ENCODE results near the gene SPRY1.

GRCh38 chr4:123366144-123366748 is 30.3 kb upstream of the SPRY1 start:
- TF ChIP-seq POLR2A (IDR thresholded peaks at IDR 0.05; ENCODE audit: low read depth) (no peak), CTCF (IDR thresholded peaks at IDR 0.05) (no peak), POLR2AphosphoS5 (IDR thresholded peaks at IDR 0.05) (no peak), EP300 (IDR thresholded peaks at IDR 0.05) (no peak)

Measured in esophagus muscularis mucosa (tissue), 4 donors.